Glutamatergic neuron (in vitro differentiated cells): ENCODE measurements around the gene RNF13. TPM values are rescaled to one million over a fixed set of nuclear protein-coding genes. Genes with fewer than 3 reads are reported as not detected.
"Not testable (repeated sequence)": the region's sequence is repeated elsewhere in the genome, so short reads cannot be mapped to it uniquely, and the experiment has no call there.

Experiments used
- DNase-seq: peaks from one replicate; pipeline ENCODE4 v3.0.0; 2022
- H3K27ac Mint-ChIP-seq: one replicate; pipeline ENCODE4 v1.8.0; 2020; ENCODE audit warnings: mild to moderate bottlenecking, mixed read lengths, inconsistent platforms; ENCODE audit not compliant: unreplicated experiment
- H3K27me3 Mint-ChIP-seq: one replicate; pipeline ENCODE4 v1.8.0; 2020; ENCODE audit warnings: mild to moderate bottlenecking, moderate library complexity, mixed read lengths, inconsistent platforms; ENCODE audit not compliant: unreplicated experiment
- H3K36me3 Mint-ChIP-seq: one replicate; pipeline ENCODE4 v1.8.0; 2020; ENCODE audit warnings: mild to moderate bottlenecking, mixed read lengths, inconsistent platforms; ENCODE audit not compliant: unreplicated experiment
- H3K4me1 Mint-ChIP-seq: one replicate; pipeline ENCODE4 v1.8.0; 2020; ENCODE audit warnings: mild to moderate bottlenecking, low read depth, mixed read lengths, inconsistent platforms; ENCODE audit not compliant: unreplicated experiment
- H3K4me3 Mint-ChIP-seq: one replicate; pipeline ENCODE4 v1.8.0; 2020; ENCODE audit warnings: mild to moderate bottlenecking, mixed read lengths, inconsistent platforms; ENCODE audit not compliant: unreplicated experiment
- H3K9me3 Mint-ChIP-seq: one replicate; pipeline ENCODE4 v1.8.0; 2020; ENCODE audit warnings: mild to moderate bottlenecking, moderate library complexity, mixed read lengths, inconsistent platforms; ENCODE audit not compliant: unreplicated experiment
- total RNA-seq: library from RNA; stranded (reverse); fragmentation: NEBNext Ultra II Directional; extraction: Animal tissue kit (Norgen Biotek cat#: 25700); gene quantifications from one replicate; pipeline ENCODE4 v1.2.1, GENCODE V29; 2021; ENCODE audit not compliant: unreplicated experiment
- TF ChIP-seq, protein P1 (sequence below): fragments of 200-600 bp; sonication (generic); IDR thresholded peaks from one replicate; pipeline ENCODE4 v1.5.0; 2021; ENCODE audit not compliant: partially characterized antibody, unreplicated experiment

The RNF13 gene
- total RNA-seq, 1 donor from 2014 or later = 29.0 TPM

- Mint-ChIP-seq H3K4me3 (no peak overlapping the region), H3K36me3 (peaks cover 9% of the 10 kb centered on the region), H3K9me3 (peaks cover 13% of the 10 kb centered on the region), H3K27ac (no peak overlapping the region), H3K27me3 (no peaks in the 10 kb centered on the region), H3K4me1 (peaks cover 2% of the 10 kb centered on the region)
- TF ChIP-seq, protein P1, sequence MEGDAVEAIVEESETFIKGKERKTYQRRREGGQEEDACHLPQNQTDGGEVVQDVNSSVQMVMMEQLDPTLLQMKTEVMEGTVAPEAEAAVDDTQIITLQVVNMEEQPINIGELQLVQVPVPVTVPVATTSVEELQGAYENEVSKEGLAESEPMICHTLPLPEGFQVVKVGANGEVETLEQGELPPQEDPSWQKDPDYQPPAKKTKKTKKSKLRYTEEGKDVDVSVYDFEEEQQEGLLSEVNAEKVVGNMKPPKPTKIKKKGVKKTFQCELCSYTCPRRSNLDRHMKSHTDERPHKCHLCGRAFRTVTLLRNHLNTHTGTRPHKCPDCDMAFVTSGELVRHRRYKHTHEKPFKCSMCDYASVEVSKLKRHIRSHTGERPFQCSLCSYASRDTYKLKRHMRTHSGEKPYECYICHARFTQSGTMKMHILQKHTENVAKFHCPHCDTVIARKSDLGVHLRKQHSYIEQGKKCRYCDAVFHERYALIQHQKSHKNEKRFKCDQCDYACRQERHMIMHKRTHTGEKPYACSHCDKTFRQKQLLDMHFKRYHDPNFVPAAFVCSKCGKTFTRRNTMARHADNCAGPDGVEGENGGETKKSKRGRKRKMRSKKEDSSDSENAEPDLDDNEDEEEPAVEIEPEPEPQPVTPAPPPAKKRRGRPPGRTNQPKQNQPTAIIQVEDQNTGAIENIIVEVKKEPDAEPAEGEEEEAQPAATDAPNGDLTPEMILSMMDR = no peak
- DNase-seq = no peak
These were observed 128.2 kb downstream of the RNF13 start for GRCh38 chr3:149941186-149941585.

GRCh38 chr3:149941946-149942345 lies 128.9 kb downstream of the RNF13 start:
- Mint-ChIP-seq H3K4me3 (no peak overlapping the region), H3K36me3 (peaks cover 16% of the 10 kb centered on the region), H3K27ac (no peak overlapping the region), H3K27me3 (no peaks in the 10 kb centered on the region), H3K4me1 (peaks cover 2% of the 10 kb centered on the region), H3K9me3 (peaks cover 13% of the 10 kb centered on the region)
- no peak for DNase-seq
- TF ChIP-seq, protein P1 = no peak

- Mint-ChIP-seq H3K27me3 (no peaks in the 10 kb centered on the region), H3K9me3 (peaks cover 13% of the 10 kb centered on the region), H3K4me3 (no peak overlapping the region), H3K27ac (no peak overlapping the region), H3K4me1 (peaks cover 2% of the 10 kb centered on the region), H3K36me3 (peaks cover 18% of the 10 kb centered on the region)
- TF ChIP-seq, protein P1 = no peak
- DNase-seq = no peak
These were observed 129.4 kb downstream of the RNF13 start for GRCh38 chr3:149942409-149942808.

DNA sequence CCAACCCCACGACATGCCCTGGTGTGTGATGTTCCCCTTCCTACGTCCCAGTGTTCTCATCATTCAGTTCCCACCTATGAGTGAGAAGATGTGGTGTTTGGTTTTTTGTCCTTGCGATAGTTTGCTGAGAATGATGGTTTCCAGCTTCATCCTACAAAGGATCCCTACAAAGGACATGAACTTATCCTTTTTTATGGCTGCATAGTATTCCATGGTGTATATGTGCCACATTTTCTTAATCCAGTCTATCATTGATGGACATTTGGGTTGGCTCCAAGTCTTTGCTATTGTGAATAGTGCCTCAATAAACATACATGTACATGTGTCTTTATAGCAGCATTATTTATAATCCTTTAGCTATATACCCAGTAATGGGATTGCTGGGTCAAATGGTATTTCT lies 131.0 kb downstream of the RNF13 start:
- not testable (repeated sequence) for DNase-seq, H3K4me3 Mint-ChIP-seq, H3K27me3 Mint-ChIP-seq, H3K4me1 Mint-ChIP-seq, H3K27ac Mint-ChIP-seq
- H3K9me3 Mint-ChIP-seq = peaks cover 15% of the 10 kb centered on the region
- peaks cover 18% of the 10 kb centered on the region for H3K36me3 Mint-ChIP-seq

GRCh38 chr3:149947231-149947630 lies 134.2 kb downstream of the RNF13 start:
- H3K27ac Mint-ChIP-seq = no peak overlapping the region
- TF ChIP-seq, protein P1 = no peak
- H3K27me3 Mint-ChIP-seq = no peaks in the 10 kb centered on the region
- H3K4me3 Mint-ChIP-seq = no peak overlapping the region
- no peak for DNase-seq
- no peaks in the 10 kb centered on the region for H3K4me1 Mint-ChIP-seq
- H3K36me3 Mint-ChIP-seq = peaks cover 26% of the 10 kb centered on the region
- H3K9me3 Mint-ChIP-seq = peaks cover 13% of the 10 kb centered on the region

- DNase-seq = no peak
- Mint-ChIP-seq H3K4me1 (peaks cover 2% of the 10 kb centered on the region), H3K36me3 (peaks cover 17% of the 10 kb centered on the region), H3K27ac (no peak overlapping the region), H3K27me3 (no peaks in the 10 kb centered on the region), H3K4me3 (no peak overlapping the region), H3K9me3 (peaks cover 9% of the 10 kb centered on the region)
- TF ChIP-seq, protein P1 = no peak
These were observed 136.2 kb downstream of the RNF13 start for GRCh38 chr3:149949181-149949580.
